Measurements from ENCODE around the gene MLF2.

Gene MLF2

GRCh38 chr12:6777386-6777785 is 24.4 kb upstream of the MLF2 start:
- no peak for DNase-seq

DNA sequence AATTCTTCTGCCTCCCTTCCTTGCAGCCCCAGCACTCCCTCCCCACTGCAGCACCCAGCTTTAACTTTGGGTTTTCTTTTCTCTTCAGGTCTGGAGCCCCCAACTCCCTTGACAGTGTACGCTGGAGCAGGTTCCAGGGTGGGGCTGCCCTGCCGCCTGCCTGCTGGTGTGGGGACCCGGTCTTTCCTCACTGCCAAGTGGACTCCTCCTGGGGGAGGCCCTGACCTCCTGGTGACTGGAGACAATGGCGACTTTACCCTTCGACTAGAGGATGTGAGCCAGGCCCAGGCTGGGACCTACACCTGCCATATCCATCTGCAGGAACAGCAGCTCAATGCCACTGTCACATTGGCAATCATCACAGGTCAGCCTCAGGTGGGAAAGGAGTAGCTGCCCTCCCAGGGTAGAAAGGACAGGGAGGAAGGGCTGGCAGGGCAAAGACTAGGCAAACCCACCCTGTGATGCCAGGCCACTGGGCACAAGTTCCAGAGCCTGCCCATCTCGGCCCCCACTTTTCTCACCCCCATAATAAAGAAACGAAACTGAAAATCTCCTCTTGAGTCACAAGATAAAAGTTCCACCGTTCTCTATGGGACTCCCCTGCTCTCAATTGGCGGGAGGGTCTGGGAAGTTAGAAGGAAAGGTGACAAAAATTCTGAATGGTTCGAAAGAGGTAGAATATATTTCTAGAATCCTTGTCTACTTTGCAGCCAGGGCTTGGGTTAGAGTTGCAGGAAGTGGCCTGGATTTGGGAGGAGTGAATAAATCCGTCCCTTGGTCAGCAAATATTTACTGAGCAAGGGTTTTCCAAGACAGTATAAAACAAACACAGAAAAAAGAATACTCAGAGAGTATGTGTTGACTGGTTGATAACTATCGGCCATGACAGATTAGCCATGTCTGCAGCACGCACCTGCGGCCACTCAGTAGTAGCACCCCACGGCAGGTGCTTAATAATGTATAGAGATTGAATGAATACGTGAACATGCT is 22.5 kb upstream of the MLF2 start:
- no peak for DNase-seq

DNA sequence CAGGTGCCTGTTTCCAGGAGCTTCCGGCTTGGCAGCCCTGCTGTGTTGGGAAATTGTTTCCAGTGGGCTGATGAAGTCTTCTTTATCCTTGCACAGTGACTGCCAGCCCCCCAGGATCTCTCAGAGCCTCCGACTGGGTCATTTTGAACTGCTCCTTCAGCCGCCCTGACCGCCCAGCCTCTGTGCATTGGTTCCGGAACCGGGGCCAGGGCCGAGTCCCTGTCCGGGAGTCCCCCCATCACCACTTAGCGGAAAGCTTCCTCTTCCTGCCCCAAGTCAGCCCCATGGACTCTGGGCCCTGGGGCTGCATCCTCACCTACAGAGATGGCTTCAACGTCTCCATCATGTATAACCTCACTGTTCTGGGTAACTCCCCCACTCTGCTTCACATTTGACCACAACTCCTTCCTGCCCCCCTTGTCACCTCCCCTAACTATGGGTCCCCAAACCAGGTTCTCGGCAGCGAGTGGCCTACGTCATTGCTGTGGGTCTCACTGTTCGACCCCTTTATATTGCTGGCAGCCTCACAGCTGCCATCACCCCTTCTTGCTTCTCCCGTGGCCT is 21.6 kb upstream of the MLF2 start:
- DNase-seq: peak; percentile 85

DNA sequence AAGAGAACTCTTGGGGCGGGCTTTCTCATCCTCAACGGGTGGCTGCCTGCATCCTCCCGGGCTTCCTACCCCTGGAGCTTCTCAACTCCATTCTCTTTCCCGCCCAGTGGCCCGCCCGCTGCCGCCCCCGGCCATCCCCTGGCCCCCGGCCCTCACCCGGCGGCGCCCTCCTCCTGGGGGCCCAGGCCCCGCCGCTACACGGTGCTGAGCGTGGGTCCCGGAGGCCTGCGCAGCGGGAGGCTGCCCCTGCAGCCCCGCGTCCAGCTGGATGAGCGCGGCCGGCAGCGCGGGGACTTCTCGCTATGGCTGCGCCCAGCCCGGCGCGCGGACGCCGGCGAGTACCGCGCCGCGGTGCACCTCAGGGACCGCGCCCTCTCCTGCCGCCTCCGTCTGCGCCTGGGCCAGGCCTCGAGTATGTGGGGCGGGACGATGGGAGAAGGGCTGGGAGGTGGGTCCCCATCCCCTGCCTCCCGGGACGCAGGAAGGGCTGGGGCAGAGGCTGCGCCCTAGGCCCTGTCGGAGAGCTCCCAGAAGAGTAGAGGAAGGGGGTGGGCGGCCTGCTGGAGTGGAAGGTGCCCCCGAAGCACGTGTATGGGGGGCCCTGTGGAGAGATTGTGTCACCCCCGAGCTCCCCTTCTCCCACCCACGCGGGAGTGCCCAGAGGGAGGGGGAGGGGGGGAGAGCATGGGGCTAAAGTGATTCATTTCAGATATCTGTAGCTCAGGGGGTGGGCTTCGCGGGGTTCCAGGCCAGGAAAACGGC is 20.8 kb upstream of the MLF2 start:
- DNase-seq: no peak

- DNase-seq: no peak
These were observed 20.0 kb upstream of the MLF2 start for GRCh38 chr12:6772726-6773589.

GRCh38 chr12:6772331-6772695 is 19.4 kb upstream of the MLF2 start, which contains the start of gene LAG3:
Gene LAG3 (plus strand): TSS chr12:6772520. CDS start chr12:6772853, 333 bp downstream.
- peak; percentile 62 for DNase-seq

GRCh38 chr12:6771509-6772330 is 18.8 kb upstream of the MLF2 start:
- no peak for DNase-seq

GRCh38 chr12:6771091-6771495 is 18.2 kb upstream of the MLF2 start:
- DNase-seq: no peak

GRCh38 chr12:6770600-6770999 is 17.7 kb upstream of the MLF2 start:
- DNase-seq: no peak

DNA sequence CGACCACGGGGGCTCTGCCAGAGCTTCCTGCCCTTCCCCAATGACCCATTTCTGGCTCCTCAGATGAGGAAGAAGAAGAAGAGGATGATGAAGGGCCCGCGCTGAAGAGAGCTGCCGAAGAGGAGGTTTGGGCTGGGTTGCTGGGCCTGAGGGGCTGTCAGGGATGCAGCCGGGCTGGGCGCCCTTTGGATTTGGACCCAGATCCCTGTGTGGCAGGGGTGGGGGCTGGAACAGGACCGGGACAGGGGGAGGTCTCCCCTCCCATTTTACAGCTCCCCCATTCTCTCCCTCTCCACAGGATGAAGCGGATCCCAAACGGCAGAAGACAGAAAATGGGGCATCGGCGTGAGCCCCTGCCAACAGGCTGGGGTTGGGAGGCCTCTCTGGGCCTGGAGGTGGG is 17.2 kb upstream of the MLF2 start:
- DNase-seq: no peak

DNA sequence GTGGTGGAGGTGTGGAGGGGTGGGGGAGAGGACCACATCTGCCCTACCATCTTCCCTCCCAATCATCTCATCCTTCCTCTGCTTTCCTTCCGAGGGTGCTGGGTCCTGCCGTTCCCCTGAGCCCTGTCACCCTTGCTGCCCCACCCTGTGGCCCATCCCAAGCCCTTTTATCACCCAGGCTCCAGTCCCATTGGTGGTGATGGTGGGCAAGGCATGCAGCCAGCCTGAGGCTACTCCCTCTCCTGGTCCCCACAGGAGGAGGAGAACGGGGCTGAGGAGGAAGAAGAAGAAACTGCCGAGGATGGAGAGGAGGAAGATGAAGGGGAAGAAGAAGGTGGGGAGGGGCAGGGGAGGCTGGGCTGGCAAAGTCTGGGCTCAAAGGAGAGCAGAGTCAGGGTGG is 16.7 kb upstream of the MLF2 start:
- DNase-seq: no peak

DNA sequence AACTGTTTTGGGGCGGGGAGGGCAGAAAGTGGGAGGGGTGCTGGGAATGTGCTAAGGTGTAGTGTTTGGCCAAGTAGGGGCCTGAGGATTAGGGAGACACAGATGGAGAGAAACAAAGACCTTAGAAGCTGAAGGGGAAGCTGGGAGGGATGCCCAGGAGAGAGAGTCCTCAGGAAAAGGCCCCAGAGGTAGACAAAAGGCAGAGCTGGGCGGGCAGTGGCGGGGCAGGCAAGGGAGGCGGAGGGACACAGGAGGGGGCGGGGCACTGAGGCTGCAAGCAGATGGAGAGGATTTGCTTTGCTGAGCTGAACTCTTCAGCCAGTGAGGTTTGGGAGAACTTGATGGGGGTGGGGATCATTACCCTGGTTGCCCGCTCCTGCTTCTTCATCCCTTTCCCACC is 16.0 kb upstream of the MLF2 start:
- no peak for DNase-seq

DNA sequence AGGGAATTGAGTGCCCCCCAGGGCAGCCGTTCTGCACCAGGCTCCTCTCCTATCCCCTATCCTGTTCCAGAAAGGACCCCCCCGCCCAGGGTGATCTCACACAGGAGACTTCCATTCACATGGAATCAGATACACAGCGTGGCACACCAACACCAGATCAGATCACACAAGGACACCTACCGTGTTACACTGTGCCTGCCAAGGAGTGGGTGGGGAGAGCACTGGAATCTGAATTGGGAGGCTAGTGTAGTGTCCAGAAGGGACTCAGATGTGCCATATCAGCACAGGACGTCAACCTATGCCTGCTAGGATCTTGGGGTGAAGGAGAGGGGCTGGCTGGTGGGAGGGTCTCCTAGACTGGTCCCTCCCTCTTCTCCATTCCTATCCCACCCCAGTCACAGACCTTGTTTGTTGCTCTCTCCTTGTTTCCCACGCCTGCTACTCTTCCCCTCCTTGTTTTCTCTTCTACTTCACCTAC is 15.5 kb upstream of the MLF2 start:
- no peak for DNase-seq

- DNase-seq: no peak
These were observed 14.7 kb upstream of the MLF2 start for GRCh38 chr12:6767353-6768319.

- peak; percentile 50 for DNase-seq
These were observed 13.9 kb upstream of the MLF2 start for GRCh38 chr12:6766651-6767349.

DNA sequence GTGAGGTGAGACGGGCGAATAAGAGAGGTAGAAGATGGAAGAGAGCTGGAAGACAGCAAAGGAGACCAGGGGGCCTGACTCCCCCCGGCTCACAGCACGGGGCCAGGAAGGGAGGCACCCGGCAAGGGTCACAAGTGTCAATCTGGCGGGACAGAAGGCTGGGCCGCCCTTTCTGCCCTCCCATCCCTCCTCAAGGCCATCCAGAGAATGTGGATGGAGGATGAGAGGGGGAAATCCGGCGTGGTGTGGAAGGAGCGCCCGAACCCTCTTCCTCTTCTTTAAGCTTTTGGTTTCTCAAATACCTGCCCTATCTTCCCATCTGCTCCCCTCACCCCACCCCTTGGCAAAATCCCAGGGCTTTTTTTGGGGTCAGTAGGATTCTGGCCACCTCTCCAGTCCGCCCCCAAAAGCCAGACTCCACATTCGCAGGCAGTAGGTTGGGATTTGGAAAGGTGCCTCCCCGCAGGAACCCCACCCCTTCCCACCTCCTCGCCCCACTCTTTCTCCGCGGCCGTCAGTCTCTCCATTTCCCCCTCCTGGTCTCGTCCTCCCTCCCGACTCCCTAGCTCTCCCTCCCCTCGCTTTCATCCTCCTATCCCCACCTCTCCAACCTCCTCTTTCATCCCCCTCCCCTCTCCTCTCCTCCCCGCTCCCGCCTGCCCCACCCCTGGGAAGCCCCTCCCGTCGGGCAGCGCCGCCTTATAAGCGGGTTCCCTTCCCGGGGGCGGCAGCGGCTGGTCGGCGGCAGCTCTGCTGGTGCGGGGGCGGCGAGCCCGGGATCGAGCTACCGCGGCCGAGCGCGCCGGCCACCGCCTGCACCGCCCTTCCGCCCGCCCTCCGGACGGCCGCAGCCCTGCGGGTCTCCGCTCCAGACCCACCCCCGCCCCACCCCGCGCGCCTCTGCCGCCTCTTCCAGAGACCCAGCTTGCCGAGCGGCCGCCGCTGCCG is 13.0 kb upstream of the MLF2 start, which contains the start of gene PTMS:
Gene PTMS, plus strand, starts transcription at position 730 of the 948 bp plus-strand sequence. CDS start 343 bp downstream, outside the sequence.
- no peak for DNase-seq

DNA sequence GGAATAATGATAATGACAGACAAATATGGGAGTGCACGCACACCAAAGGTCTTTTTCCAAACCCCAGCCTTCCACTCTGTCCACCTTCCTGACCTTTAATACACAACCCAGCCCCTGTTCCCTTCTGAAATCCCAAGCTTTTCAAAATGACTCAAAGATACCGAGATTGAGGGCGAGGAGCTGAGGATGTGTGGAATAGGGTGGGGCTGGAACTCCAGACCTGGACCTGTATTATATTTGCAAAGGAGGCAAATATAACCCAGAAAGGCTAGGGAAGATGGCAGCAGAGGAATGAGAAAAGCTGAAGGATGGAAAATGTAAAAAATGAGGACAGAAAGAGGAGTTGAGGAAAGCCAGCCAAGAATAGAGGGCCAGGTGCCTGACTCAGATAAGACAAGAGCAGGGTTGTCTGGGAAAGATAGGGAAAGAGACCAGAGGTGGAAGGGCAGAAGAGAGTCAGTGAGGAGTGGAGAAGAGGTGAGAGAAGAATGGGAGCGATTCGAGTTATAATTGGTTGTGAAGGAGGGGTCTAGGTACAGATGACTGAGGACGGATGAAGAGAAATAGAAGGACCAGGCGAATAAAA is 12.2 kb upstream of the MLF2 start:
- no peak for DNase-seq
